Thyroid gland (tissue), 4 donors: Measurements from ENCODE around the gene MYO9B.

ENCODE experiments used
- POLR2A ChIP-seq, 2 donors: fragments of 450-650 bp; IDR thresholded peaks; one replicate each; pipeline ENCODE4 v1.6.1; 2017; ENCODE audit warnings: antibody characterized with exemption in 2 of 2, mild to moderate bottlenecking in 2 of 2, moderate library complexity in 1 of 2
- TF ChIP-seq, protein P1 (sequence below), 6 experiments: fragments of 200-600 bp in 3 of 6; fragments of 450-650 bp in 3 of 6; sonication (generic) in 3 of 6; IDR thresholded peaks; one replicate each; pipeline ENCODE4 v1.5.1; 2016 to 2019; ENCODE audit warnings: antibody characterized with exemption in 6 of 6, mild to moderate bottlenecking in 2 of 6, inconsistent platforms in 1 of 6, moderate library complexity in 1 of 6

GRCh38 chr19:17086834-17087233 lies 11.3 kb downstream of the MYO9B start:
- TF ChIP-seq, protein P1, sequence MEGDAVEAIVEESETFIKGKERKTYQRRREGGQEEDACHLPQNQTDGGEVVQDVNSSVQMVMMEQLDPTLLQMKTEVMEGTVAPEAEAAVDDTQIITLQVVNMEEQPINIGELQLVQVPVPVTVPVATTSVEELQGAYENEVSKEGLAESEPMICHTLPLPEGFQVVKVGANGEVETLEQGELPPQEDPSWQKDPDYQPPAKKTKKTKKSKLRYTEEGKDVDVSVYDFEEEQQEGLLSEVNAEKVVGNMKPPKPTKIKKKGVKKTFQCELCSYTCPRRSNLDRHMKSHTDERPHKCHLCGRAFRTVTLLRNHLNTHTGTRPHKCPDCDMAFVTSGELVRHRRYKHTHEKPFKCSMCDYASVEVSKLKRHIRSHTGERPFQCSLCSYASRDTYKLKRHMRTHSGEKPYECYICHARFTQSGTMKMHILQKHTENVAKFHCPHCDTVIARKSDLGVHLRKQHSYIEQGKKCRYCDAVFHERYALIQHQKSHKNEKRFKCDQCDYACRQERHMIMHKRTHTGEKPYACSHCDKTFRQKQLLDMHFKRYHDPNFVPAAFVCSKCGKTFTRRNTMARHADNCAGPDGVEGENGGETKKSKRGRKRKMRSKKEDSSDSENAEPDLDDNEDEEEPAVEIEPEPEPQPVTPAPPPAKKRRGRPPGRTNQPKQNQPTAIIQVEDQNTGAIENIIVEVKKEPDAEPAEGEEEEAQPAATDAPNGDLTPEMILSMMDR (IDR thresholded peaks at IDR 0.05): no peak
- no peak for TF ChIP-seq POLR2A (IDR thresholded peaks at IDR 0.05)
